HEK293 (cell line): ENCODE results near the gene CREBBP.

Experiments
- CTCF ChIA-PET: fragments of 350-600 bp; formaldehyde crosslinking; extraction: SDS; loops from one replicate; lab custom pipeline; 2021; ENCODE audit warnings: antibody characterized with exemption; lab: Yijun Ruan, JAX
- POLR2A ChIA-PET: fragments of 300-600 bp; formaldehyde crosslinking; extraction: SDS; loops from one replicate; lab custom pipeline; 2020; ENCODE audit warnings: antibody characterized with exemption, inconsistent platforms; lab: Yijun Ruan, JAX
- H3K27ac ChIP-seq: fragments of 200-500 bp; sonication (Bioruptor generic); 2 replicates; pipeline ENCODE4 v1.5.1; 2014; ENCODE audit warnings: low read depth, low read length, control low read depth, inconsistent platforms; ENCODE audit errors: extremely low read depth
- H3K36me3 ChIP-seq, 2 experiments: fragments of 200-500 bp in 1 of 2; sonication (Bioruptor generic) in 1 of 2; 1 replicate in 1 of 2; 2 replicates in 1 of 2; pipeline ENCODE4 v1.5.1; 2014 to 2017; ENCODE audit warnings: inconsistent platforms in 2 of 2, low read length in 2 of 2; ENCODE audit not compliant: control insufficient read depth in 2 of 2, insufficient read depth in 1 of 2
- H3K4me1 ChIP-seq: fragments of 200-500 bp; sonication (Bioruptor generic); 2 replicates; pipeline ENCODE4 v1.5.1; 2014; ENCODE audit warnings: mild to moderate bottlenecking, low read length, inconsistent platforms; ENCODE audit not compliant: control insufficient read depth, insufficient read depth
- H3K4me3 ChIP-seq: 2 replicates; pipeline ENCODE4 v1.5.1; 2011; ENCODE audit warnings: low read depth, mild to moderate bottlenecking, control low read depth, low read length, moderate library complexity
- H3K9me3 ChIP-seq: fragments of 200-500 bp; sonication (Bioruptor generic); 2 replicates; pipeline ENCODE4 v1.5.1; 2014; ENCODE audit warnings: low read depth, low read length, inconsistent platforms; ENCODE audit not compliant: control insufficient read depth, insufficient read depth
- ATF2 ChIP-seq: fragments of 450-650 bp; formaldehyde crosslinking; IDR thresholded peaks from 2 replicates; pipeline ENCODE4 v1.5.1; 2016; ENCODE audit warnings: missing biosample characterization, missing genetic modification characterization, low read depth
- EGR2 ChIP-seq: fragments of 450-650 bp; formaldehyde crosslinking; IDR thresholded peaks from 2 replicates; pipeline ENCODE4 v1.5.1; 2016; ENCODE audit warnings: low read depth, missing biosample characterization, missing genetic modification characterization
- GFI1B ChIP-seq: fragments of 450-650 bp; formaldehyde crosslinking; IDR thresholded peaks from 2 replicates; pipeline ENCODE4 v1.5.1; 2016; ENCODE audit warnings: missing biosample characterization, missing genetic modification characterization
- KLF8 ChIP-seq: fragments of 450-650 bp; formaldehyde crosslinking; IDR thresholded peaks from 2 replicates; pipeline ENCODE4 v1.5.1; 2016; ENCODE audit warnings: missing biosample characterization, missing genetic modification characterization
- ZBTB1 ChIP-seq: fragments of 450-650 bp; formaldehyde crosslinking; IDR thresholded peaks from 2 replicates; pipeline ENCODE4 v1.5.1; 2016; ENCODE audit warnings: missing biosample characterization, missing genetic modification characterization
- ZBTB10 ChIP-seq: fragments of 450-650 bp; formaldehyde crosslinking; IDR thresholded peaks from 2 replicates; pipeline ENCODE4 v1.5.1; 2016; ENCODE audit warnings: missing biosample characterization, missing genetic modification characterization
- ZBTB44 ChIP-seq: fragments of 450-650 bp; IDR thresholded peaks from 2 replicates; pipeline ENCODE4 v1.5.1; 2018; ENCODE audit warnings: missing biosample characterization, mild to moderate bottlenecking, missing genetic modification characterization
- ZEB2 ChIP-seq: fragments of 450-650 bp; formaldehyde crosslinking; IDR thresholded peaks from 2 replicates; pipeline ENCODE4 v1.5.1; 2016; ENCODE audit warnings: missing biosample characterization, missing genetic modification characterization
- ZNF138 ChIP-seq: fragments of 450-650 bp; formaldehyde crosslinking; IDR thresholded peaks from 2 replicates; pipeline ENCODE4 v1.5.1; 2016; ENCODE audit warnings: missing biosample characterization, missing genetic modification characterization, borderline replicate concordance
- ZNF18 ChIP-seq: fragments of 450-650 bp; formaldehyde crosslinking; IDR thresholded peaks from 2 replicates; pipeline ENCODE4 v1.5.1; 2016; ENCODE audit warnings: missing biosample characterization, missing genetic modification characterization
- ZNF211 ChIP-seq: fragments of 450-650 bp; formaldehyde crosslinking; IDR thresholded peaks from 2 replicates; pipeline ENCODE4 v1.5.1; 2016; ENCODE audit warnings: low read depth, missing biosample characterization, missing genetic modification characterization
- ZNF214 ChIP-seq: fragments of 450-650 bp; formaldehyde crosslinking; IDR thresholded peaks from 2 replicates; pipeline ENCODE4 v1.5.1; 2017; ENCODE audit warnings: missing biosample characterization, mild to moderate bottlenecking, missing genetic modification characterization, borderline replicate concordance
- ZNF239 ChIP-seq: fragments of 450-650 bp; formaldehyde crosslinking; IDR thresholded peaks from 2 replicates; pipeline ENCODE4 v1.5.1; 2016; ENCODE audit warnings: missing biosample characterization, missing genetic modification characterization
- ZNF416 ChIP-seq: fragments of 450-650 bp; formaldehyde crosslinking; IDR thresholded peaks from 2 replicates; pipeline ENCODE4 v1.5.1; 2016; ENCODE audit warnings: missing biosample characterization, missing genetic modification characterization
- ZNF449 ChIP-seq: fragments of 450-650 bp; formaldehyde crosslinking; IDR thresholded peaks from 2 replicates; pipeline ENCODE4 v1.5.1; 2017; ENCODE audit warnings: missing biosample characterization, mild to moderate bottlenecking, missing genetic modification characterization, moderate library complexity
- ZNF529 ChIP-seq: fragments of 450-650 bp; formaldehyde crosslinking; IDR thresholded peaks from 2 replicates; pipeline ENCODE4 v1.5.1; 2017; ENCODE audit warnings: missing genetic modification characterization, missing biosample characterization; ENCODE audit not compliant: insufficient replicate concordance
- ZNF580 ChIP-seq: fragments of 450-650 bp; formaldehyde crosslinking; IDR thresholded peaks from 2 replicates; pipeline ENCODE4 v1.5.1; 2016; ENCODE audit warnings: missing biosample characterization, missing genetic modification characterization
- ZNF596 ChIP-seq: fragments of 450-650 bp; IDR thresholded peaks from 2 replicates; pipeline ENCODE4 v1.5.0; 2018; ENCODE audit warnings: missing biosample characterization, mild to moderate bottlenecking, missing genetic modification characterization, moderate library complexity
- ZNF660 ChIP-seq: fragments of 450-650 bp; IDR thresholded peaks from 2 replicates; pipeline ENCODE4 v1.5.1; 2018; ENCODE audit warnings: missing biosample characterization, mild to moderate bottlenecking, missing genetic modification characterization
- ZNF830 ChIP-seq: fragments of 450-650 bp; IDR thresholded peaks from 2 replicates; pipeline ENCODE4 v1.5.0; 2018; ENCODE audit warnings: missing biosample characterization, missing genetic modification characterization, low read depth, mild to moderate bottlenecking, moderate library complexity
- ZNF843 ChIP-seq: fragments of 450-650 bp; formaldehyde crosslinking; IDR thresholded peaks from 2 replicates; pipeline ENCODE4 v1.5.1; 2016; ENCODE audit warnings: missing biosample characterization, missing genetic modification characterization
- ZSCAN18 ChIP-seq: fragments of 450-650 bp; formaldehyde crosslinking; IDR thresholded peaks from 2 replicates; pipeline ENCODE4 v1.5.1; 2016; ENCODE audit warnings: missing biosample characterization, missing genetic modification characterization

The CREBBP gene

GRCh38 chr16:3729161-3730112 lies 151.1 kb downstream of the CREBBP start:
- no peaks in the 10 kb centered on the region for H3K4me1 ChIP-seq
- TF ChIP-seq ZNF449 (tag by site-specific recombination) (no peak), ZNF18 (no peak), ZBTB44 (tag by site-specific recombination) (no peak), ZNF138 (tag by site-specific recombination) (no peak), ZNF596 (no peak), ZNF843 (no peak), ZNF416 (tag by site-specific recombination) (no peak), ZNF211 (no peak), ZEB2 (tag by site-specific recombination) (no peak), ZBTB1 (tag by site-specific recombination) (no peak)
- TF ChIP-seq, all 188 proteins: peak for 0
- no peak overlapping the region for H3K27ac ChIP-seq
- CTCF ChIA-PET: no interaction called here
- H3K9me3 ChIP-seq: no peaks in the 10 kb centered on the region
- peaks cover 0 to 69% of the 10 kb centered on the region in 2 experiments; a peak in 2 of 3 replicates for H3K36me3 ChIP-seq
- POLR2A ChIA-PET: no interaction called here
- no peak overlapping the region for H3K4me3 ChIP-seq

- POLR2A ChIA-PET: no interaction called here
- CTCF ChIA-PET: no interaction called here
- no peaks in the 10 kb centered on the region for H3K9me3 ChIP-seq
- TF ChIP-seq ZNF214: no peak
- TF ChIP-seq ZNF830 (tag by site-specific recombination): no peak
- TF ChIP-seq EGR2 (tag by site-specific recombination): no peak
- no peak for TF ChIP-seq ZNF660 (tag by site-specific recombination)
- TF ChIP-seq ZNF529: no peak
- no peak for TF ChIP-seq ATF2 (tag by site-specific recombination)
- no peak for TF ChIP-seq ZNF580 (tag by site-specific recombination)
- no peak for TF ChIP-seq ZBTB10 (tag by site-specific recombination)
- TF ChIP-seq ZSCAN18 (tag by site-specific recombination): no peak
- TF ChIP-seq ZNF239: no peak
- TF ChIP-seq KLF8: no peak
- no peak for TF ChIP-seq GFI1B
These were observed 151.9 kb downstream of the CREBBP start for GRCh38 chr16:3728424-3729160.

More at GRCh38 chr16:3728424-3729160, 151.9 kb downstream of the CREBBP start:
- H3K4me1 ChIP-seq: no peaks in the 10 kb centered on the region
- no peak overlapping the region for H3K27ac ChIP-seq
- H3K4me3 ChIP-seq: no peak overlapping the region
- peaks cover 0 to 63% of the 10 kb centered on the region in 2 experiments; a peak in 2 of 3 replicates for H3K36me3 ChIP-seq
